T-helper 22 cell (primary cell): ENCODE results near the gene MOB1A.
"Not testable (repeated sequence)": the region's sequence is repeated elsewhere in the genome, so short reads cannot be mapped to it uniquely, and the experiment has no call there.

ENCODE experiments used
- DNase-seq: peaks from one replicate; pipeline ENCODE4 v3.0.0-alpha.2; 2020; ENCODE audit warnings: low read depth

The MOB1A gene

GRCh38 chr2:74148457-74149246 is 30.0 kb downstream of the MOB1A start:
- DNase-seq, result no peak

GRCh38 chr2:74147727-74148456 is 30.8 kb downstream of the MOB1A start, which contains the start of gene BOLA3:
Gene BOLA3 (minus strand): TSS chr2:74147912. CDS start chr2:74147874, 38 bp downstream.
- DNase-seq, result peak; percentile 69

GRCh38 chr2:74146929-74147726 is 31.6 kb downstream of the MOB1A start:
- peak; percentile 18 for DNase-seq

GRCh38 chr2:74142340-74142739 is 36.3 kb downstream of the MOB1A start:
- DNase-seq, result no peak

- no peak for DNase-seq
These were observed 39.9 kb downstream of the MOB1A start for GRCh38 chr2:74138600-74139323.

- no peak for DNase-seq
These were observed 40.8 kb downstream of the MOB1A start for GRCh38 chr2:74137651-74138599.

- no peak for DNase-seq
These were observed 46.8 kb downstream of the MOB1A start for GRCh38 chr2:74131901-74132300.

- DNase-seq, result no peak
These were observed 48.3 kb downstream of the MOB1A start for GRCh38 chr2:74130211-74130995.

GRCh38 chr2:74128206-74128605 is 50.5 kb downstream of the MOB1A start:
- no peak for DNase-seq

- DNase-seq, result not testable (repeated sequence)
These were observed 54.7 kb downstream of the MOB1A start for GRCh38 chr2:74123955-74124354.

- not testable (repeated sequence) for DNase-seq
These were observed 56.8 kb downstream of the MOB1A start for GRCh38 chr2:74121846-74122245.

GRCh38 chr2:74119912-74120825 is 58.5 kb downstream of the MOB1A start:
- DNase-seq, result peak; percentile 67

GRCh38 chr2:74119339-74119738 is 59.3 kb downstream of the MOB1A start:
- DNase-seq, result no peak

GRCh38 chr2:74111380-74111779 is 67.3 kb downstream of the MOB1A start:
- DNase-seq, result no peak

- no peak for DNase-seq
These were observed 68.1 kb downstream of the MOB1A start for GRCh38 chr2:74110537-74110936.

- DNase-seq, result no peak
These were observed 69.1 kb downstream of the MOB1A start for GRCh38 chr2:74109551-74109950.

- DNase-seq, result no peak
These were observed 71.6 kb downstream of the MOB1A start for GRCh38 chr2:74107071-74107470.

GRCh38 chr2:74105413-74105812 is 73.3 kb downstream of the MOB1A start:
- DNase-seq, result no peak

GRCh38 chr2:74104839-74105238 is 73.8 kb downstream of the MOB1A start:
- no peak for DNase-seq
